Measurements from ENCODE around the gene GUK1. TPM values are rescaled to one million over a fixed set of nuclear protein-coding genes. Genes with fewer than 3 reads are reported as not detected.
A peak's percentile ranks its signal among the peaks of the same experiment; 100 is the strongest.

GUK1 gene
- total and polyA plus RNA-seq, 2 of the 8 experiments (the other 6 are each of a cell fraction or from before 2014, with no cell fraction given), result 68.5 to 183 TPM

DNA sequence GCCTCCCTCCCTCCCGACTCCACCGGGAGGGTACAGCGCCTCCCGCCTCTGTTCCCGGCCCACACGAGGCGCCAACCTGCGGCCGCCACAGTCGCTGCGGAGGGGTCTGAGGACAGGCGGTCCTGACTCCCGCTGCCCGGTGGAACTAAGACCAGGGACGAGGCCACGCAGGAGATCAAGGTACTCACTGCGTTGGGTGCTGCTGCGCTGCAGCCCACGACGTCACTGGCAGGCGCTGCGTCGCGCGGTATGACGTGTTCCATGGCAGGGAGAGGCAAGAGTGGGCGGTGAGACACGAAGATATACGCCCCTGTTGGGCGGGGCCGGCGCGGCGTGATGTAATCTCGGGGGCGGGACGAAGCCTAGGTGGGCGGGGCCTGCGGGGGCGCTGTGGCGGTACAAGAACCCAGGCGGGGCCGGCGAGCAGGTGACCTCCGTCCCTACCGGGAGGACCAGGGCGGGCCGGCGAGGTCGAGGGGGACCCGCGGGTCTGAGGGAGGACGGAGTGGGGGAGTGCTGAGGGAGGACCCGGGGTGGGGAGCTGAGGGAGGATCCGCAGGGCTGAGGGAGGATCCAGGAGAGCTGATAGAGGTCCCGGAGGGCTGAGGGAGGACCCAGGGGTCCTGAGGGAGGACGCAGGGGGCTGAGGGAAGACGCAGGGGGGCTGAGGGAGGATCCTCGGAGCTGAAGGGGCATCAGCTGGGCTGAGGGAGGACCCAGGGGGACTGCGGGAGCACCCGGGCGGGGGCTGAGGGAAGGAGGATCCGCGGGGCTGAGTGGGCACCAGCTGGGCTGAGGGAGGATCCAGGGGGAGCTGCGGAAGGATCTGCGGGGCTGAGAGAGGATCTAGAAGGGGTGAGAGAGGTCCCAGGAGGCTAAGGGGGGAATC is 30.8 kb upstream of the GUK1 start, which contains the start of gene MRPL55:
Gene MRPL55 (minus strand): TSS at position 227 of the 889 bp plus-strand sequence. CDS start 1,039 bp downstream, outside the sequence.
- Histone ChIP-seq H3K27ac (ENCODE audit: low read depth, low read length) (peak within 1 kb of the TSS; percentile 83), H3K9me3 (ENCODE audit: insufficient read depth in 2 of 2, low read depth in 1 of 2, low read length in 1 of 2) (no peaks in the 10 kb centered on the region), H4K5ac (ENCODE audit: insufficient read length, low read depth, low read length) (peak within 1 kb of the TSS; percentile 4), H2BK120ac (replicated peaks; ENCODE audit: low read depth, low read length) (no peak within 1 kb of the TSS), H3K4ac (replicated peaks; ENCODE audit: insufficient read length, low read depth, low read length) (no peak within 1 kb of the TSS), H4K8ac (ENCODE audit: extremely low read depth, insufficient read depth, low read length) (peak within 1 kb of the TSS; percentile 97), H4K91ac (replicated peaks; ENCODE audit: insufficient read length, low read length) (no peak within 1 kb of the TSS), H3K18ac (ENCODE audit: extremely low read depth, low read length) (peak within 1 kb of the TSS; percentile 63), H2BK20ac (ENCODE audit: low read length) (no peak within 1 kb of the TSS), H2BK5ac (ENCODE audit: low read depth, low read length) (peak within 1 kb of the TSS; percentile 13; the same call in 1 of the 2 replicates), H3K56ac (replicated peaks; ENCODE audit: insufficient read length, low read depth, low read length) (no peak within 1 kb of the TSS), H3K36me3 (ENCODE audit: control insufficient read depth in 2 of 4, insufficient read depth in 4 of 4, low read length in 3 of 4) (peaks cover 3 to 16% (median 8%) of the 10 kb centered on the region in 4 experiments; a peak in 5 of 8 replicates), H3K23ac (ENCODE audit: insufficient read length) (no peak within 1 kb of the TSS), H3K79me1 (ENCODE audit: low read depth, low read length) (peaks cover 12% of the 10 kb centered on the region; the same call in 1 of the 2 replicates), H3K23me2 (ENCODE audit: low read depth, low read length) (peaks cover 8% of the 10 kb centered on the region; the same call in 1 of the 2 replicates), H3K4me2 (ENCODE audit: insufficient read depth in 1 of 2, low read depth in 2 of 2, low read length in 2 of 2) (peak within 1 kb of the TSS; percentile 79 to 90), H3K4me3 (ENCODE audit: extremely low read depth in 1 of 4, insufficient read depth in 2 of 4, low read depth in 3 of 4, low read length in 4 of 4) (peak within 1 kb of the TSS; percentile 71 to 96 (median 88)), H3K4me1 (replicated peaks in 1 of 4; ENCODE audit: control insufficient read depth in 3 of 4, insufficient read depth in 4 of 4, low read length in 3 of 4) (peaks cover 0 to 7% (median under 1%) of the 10 kb centered on the region in 4 experiments; a peak in 5 of 7 replicates), H2BK12ac (ENCODE audit: low read depth, low read length) (no peak within 1 kb of the TSS), H2AFZ (ENCODE audit: low read length) (peak within 1 kb of the TSS; percentile 73), H3K9ac (replicated peaks in 1 of 4; ENCODE audit: extremely low read depth in 1 of 4, low read depth in 3 of 4, low read length in 3 of 4) (peak within 1 kb of the TSS; percentile 85 to 95 (median 86)), H2BK15ac (ENCODE audit: low read length) (no peak within 1 kb of the TSS), H3K79me2 (ENCODE audit: control insufficient read depth in 1 of 2, insufficient read depth in 2 of 2, low read length in 2 of 2) (peaks cover 3 to 8% of the 10 kb centered on the region in 2 experiments; a peak in 2 of 4 replicates), H2AK5ac (ENCODE audit: low read depth, low read length) (0 out of 2 replicates have a peak within 1 kb of the TSS, but pooled peaks have one; percentile 15), H4K20me1 (replicated peaks in 1 of 2; ENCODE audit: control insufficient read depth in 1 of 2, insufficient read depth in 2 of 2, low read length in 2 of 2) (peaks cover 0 to 13% of the 10 kb centered on the region in 2 experiments), H3K14ac (ENCODE audit: insufficient read length) (no peak within 1 kb of the TSS), H3K27me3 (replicated peaks in 1 of 4; ENCODE audit: control insufficient read depth in 3 of 4, extremely low read depth in 1 of 4, insufficient read depth in 3 of 4, low read length in 3 of 4) (peaks cover 0 to 6% (median 5%) of the 10 kb centered on the region in 4 experiments; a peak in 2 of 7 replicates)
- ChIA-PET POLR2A (ENCODE audit: partially characterized antibody) (interaction anchor here (0.8 to 2.1 kb wide), 6 partner anchors 9 to 56 kb away, joined by 3 to 9 read pairs (median 4); partner anchors contain the start of gene ARF1), CTCF (ENCODE audit: partially characterized antibody) (interaction anchor here (1.0 to 2.5 kb wide), 4 partner anchors 21 to 62 kb away, joined by 3 to 14 read pairs (median 4); no protein-coding TSS in a partner anchor)
- WGBS, 2 experiments (ENCODE audit: extremely low coverage in 1 of 2, insufficient coverage in 1 of 2, insufficient read length in 1 of 2, insufficient replicate concordance in 2 of 2, low coverage in 1 of 2, low lambda C conversion rate in 2 of 2, missing lambda C conversion rate in 1 of 2), result 1% methylated on average over 43 of the region's 66 CpGs; no CpG with 5 or more reads in 1 of the 2 experiments
- FAIRE-seq (no peak), DNase-seq (ENCODE audit: low read depth in 1 of 2, low spot score in 2 of 2) (peak; percentile 85 to 100)
- TF ChIP-seq CREB1 (IDR thresholded peaks at IDR 0.05) (peak; percentile 100), BRCA1 (IDR thresholded peaks at IDR 0.05; ENCODE audit: low read depth, low read length) (peak; percentile 59), SIRT6 (IDR thresholded peaks at IDR 0.05; ENCODE audit: low read length) (no peak), PHF8 (conservative IDR thresholded peaks at IDR 0.05; ENCODE audit: low read depth, low read length) (peak; percentile 93), ZNF274 (IDR thresholded peaks at IDR 0.05; ENCODE audit: borderline replicate concordance, extremely low read depth, low read length) (no peak), RAD21 (IDR thresholded peaks at IDR 0.05 in 1 of 2, conservative IDR thresholded peaks at IDR 0.05 in 1 of 2; ENCODE audit: low read depth in 2 of 2, low read length in 2 of 2) (no peak), YY1 (IDR thresholded peaks at IDR 0.05; ENCODE audit: low read depth, low read length) (0 out of 2 replicates have a peak, but pooled peaks have one; percentile 2), HDAC6 (IDR thresholded peaks at IDR 0.05; ENCODE audit: low read depth, low read length) (no peak), SP4 (IDR thresholded peaks at IDR 0.05; ENCODE audit: low read length) (peak; percentile 93)
- TF ChIP-seq, protein P1, sequence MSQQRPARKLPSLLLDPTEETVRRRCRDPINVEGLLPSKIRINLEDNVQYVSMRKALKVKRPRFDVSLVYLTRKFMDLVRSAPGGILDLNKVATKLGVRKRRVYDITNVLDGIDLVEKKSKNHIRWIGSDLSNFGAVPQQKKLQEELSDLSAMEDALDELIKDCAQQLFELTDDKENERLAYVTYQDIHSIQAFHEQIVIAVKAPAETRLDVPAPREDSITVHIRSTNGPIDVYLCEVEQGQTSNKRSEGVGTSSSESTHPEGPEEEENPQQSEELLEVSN (IDR thresholded peaks at IDR 0.05), result peak; percentile 66
